Measurements from ENCODE around the gene STX3. TPM values are rescaled to one million over a fixed set of nuclear protein-coding genes. Genes with fewer than 3 reads are reported as not detected.
A peak's percentile ranks its signal among the peaks of the same experiment; 100 is the strongest.

STX3 gene
- total and polyA plus RNA-seq, 2 of the 13 experiments (the other 11 are each of a cell fraction or from before 2014, with no cell fraction given), result 16.5 to 24.0 TPM

DNA sequence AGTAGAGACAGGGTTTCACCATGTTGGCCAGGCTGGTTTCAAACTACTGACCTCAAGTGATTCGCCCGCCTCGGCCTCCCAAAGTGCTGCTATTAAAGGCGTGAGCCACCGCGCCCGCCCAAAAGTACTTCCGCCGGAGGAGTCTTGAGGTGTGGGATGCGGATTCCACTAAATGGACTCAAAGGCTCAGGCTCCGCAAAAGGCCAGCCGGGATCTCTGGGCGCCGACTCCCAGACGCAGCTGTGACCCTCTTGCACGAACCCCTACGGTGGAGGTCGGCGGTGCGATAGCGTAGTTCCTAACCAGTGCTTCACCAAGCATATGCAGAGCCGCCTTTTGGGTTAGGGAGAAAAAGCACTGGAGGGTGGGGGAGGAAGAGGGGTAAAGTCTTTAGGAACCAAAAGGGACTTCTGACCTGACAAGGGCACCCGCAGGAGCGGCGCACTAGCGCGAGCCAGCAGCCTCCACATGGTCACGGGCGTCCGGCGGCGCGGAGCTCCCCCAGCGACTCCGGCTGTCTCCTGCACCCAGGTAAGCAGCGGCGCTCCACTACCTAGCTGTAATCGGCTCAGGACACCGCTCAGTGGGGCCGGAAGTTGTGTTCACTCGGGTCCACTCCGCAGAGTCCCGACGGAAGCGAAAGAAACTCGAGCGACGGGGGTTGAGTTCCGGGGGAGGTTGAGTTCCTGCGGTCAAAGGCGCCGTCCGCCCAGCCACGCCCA is 55.2 kb downstream of the STX3 start, which contains the start of gene MRPL16 (continued):
- TF ChIP-seq, protein P1, sequence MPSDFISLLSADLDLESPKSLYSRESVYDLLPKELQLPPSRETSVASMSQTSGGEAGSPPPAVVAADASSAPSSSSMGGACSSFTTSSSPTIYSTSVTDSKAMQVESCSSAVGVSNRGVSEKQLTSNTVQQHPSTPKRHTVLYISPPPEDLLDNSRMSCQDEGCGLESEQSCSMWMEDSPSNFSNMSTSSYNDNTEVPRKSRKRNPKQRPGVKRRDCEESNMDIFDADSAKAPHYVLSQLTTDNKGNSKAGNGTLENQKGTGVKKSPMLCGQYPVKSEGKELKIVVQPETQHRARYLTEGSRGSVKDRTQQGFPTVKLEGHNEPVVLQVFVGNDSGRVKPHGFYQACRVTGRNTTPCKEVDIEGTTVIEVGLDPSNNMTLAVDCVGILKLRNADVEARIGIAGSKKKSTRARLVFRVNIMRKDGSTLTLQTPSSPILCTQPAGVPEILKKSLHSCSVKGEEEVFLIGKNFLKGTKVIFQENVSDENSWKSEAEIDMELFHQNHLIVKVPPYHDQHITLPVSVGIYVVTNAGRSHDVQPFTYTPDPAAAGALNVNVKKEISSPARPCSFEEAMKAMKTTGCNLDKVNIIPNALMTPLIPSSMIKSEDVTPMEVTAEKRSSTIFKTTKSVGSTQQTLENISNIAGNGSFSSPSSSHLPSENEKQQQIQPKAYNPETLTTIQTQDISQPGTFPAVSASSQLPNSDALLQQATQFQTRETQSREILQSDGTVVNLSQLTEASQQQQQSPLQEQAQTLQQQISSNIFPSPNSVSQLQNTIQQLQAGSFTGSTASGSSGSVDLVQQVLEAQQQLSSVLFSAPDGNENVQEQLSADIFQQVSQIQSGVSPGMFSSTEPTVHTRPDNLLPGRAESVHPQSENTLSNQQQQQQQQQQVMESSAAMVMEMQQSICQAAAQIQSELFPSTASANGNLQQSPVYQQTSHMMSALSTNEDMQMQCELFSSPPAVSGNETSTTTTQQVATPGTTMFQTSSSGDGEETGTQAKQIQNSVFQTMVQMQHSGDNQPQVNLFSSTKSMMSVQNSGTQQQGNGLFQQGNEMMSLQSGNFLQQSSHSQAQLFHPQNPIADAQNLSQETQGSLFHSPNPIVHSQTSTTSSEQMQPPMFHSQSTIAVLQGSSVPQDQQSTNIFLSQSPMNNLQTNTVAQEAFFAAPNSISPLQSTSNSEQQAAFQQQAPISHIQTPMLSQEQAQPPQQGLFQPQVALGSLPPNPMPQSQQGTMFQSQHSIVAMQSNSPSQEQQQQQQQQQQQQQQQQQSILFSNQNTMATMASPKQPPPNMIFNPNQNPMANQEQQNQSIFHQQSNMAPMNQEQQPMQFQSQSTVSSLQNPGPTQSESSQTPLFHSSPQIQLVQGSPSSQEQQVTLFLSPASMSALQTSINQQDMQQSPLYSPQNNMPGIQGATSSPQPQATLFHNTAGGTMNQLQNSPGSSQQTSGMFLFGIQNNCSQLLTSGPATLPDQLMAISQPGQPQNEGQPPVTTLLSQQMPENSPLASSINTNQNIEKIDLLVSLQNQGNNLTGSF (CRISPR knock-in tag; IDR thresholded peaks at IDR 0.05), result no peak
- TF ChIP-seq ZKSCAN8 (CRISPR knock-in tag; IDR thresholded peaks at IDR 0.05; ENCODE audit: borderline replicate concordance), result no peak
- TF ChIP-seq, protein P2, sequence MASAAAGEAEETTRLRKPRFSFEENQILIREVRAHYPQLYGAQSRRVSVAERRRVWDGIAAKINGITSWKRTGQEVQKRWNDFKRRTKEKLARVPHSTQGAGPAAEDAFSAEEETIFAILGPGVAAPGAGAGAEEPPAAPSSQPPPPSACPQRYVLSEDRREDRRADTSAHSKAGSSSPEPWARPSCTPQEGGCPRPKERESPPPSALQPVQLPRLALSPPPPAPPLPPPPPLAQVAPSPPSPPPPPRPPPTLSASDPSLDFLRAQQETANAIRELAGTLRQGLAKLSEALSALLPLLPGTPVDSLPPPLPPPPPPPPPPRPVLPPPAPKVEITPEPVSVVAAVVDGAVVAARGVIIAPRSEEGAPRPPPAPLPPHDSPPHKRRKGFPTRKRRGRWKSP (CRISPR knock-in tag; IDR thresholded peaks at IDR 0.05), result peak; percentile 72
- TF ChIP-seq, protein P3, sequence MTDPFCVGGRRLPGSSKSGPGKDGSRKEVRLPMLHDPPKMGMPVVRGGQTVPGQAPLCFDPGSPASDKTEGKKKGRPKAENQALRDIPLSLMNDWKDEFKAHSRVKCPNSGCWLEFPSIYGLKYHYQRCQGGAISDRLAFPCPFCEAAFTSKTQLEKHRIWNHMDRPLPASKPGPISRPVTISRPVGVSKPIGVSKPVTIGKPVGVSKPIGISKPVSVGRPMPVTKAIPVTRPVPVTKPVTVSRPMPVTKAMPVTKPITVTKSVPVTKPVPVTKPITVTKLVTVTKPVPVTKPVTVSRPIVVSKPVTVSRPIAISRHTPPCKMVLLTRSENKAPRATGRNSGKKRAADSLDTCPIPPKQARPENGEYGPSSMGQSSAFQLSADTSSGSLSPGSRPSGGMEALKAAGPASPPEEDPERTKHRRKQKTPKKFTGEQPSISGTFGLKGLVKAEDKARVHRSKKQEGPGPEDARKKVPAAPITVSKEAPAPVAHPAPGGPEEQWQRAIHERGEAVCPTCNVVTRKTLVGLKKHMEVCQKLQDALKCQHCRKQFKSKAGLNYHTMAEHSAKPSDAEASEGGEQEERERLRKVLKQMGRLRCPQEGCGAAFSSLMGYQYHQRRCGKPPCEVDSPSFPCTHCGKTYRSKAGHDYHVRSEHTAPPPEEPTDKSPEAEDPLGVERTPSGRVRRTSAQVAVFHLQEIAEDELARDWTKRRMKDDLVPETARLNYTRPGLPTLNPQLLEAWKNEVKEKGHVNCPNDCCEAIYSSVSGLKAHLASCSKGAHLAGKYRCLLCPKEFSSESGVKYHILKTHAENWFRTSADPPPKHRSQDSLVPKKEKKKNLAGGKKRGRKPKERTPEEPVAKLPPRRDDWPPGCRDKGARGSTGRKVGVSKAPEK (CRISPR knock-in tag; IDR thresholded peaks at IDR 0.05; ENCODE audit: borderline replicate concordance), result no peak
- TF ChIP-seq NFE2L1 (CRISPR knock-in tag; IDR thresholded peaks at IDR 0.05; ENCODE audit: borderline replicate concordance), result no peak
- TF ChIP-seq ZBTB7A (CRISPR knock-in tag; IDR thresholded peaks at IDR 0.05), result peak; percentile 50; the same call in 1 of the 2 replicates
- TF ChIP-seq ARNT (IDR thresholded peaks at IDR 0.05), result no peak
- no peak; the same call in 1 of the 2 replicates for TF ChIP-seq CBX2 (IDR thresholded peaks at IDR 0.05; ENCODE audit: low read depth, low read length)
- no peak for TF ChIP-seq CBX2 (CRISPR knock-in tag; IDR thresholded peaks at IDR 0.05; ENCODE audit: low read depth)
- TF ChIP-seq, protein P4, sequence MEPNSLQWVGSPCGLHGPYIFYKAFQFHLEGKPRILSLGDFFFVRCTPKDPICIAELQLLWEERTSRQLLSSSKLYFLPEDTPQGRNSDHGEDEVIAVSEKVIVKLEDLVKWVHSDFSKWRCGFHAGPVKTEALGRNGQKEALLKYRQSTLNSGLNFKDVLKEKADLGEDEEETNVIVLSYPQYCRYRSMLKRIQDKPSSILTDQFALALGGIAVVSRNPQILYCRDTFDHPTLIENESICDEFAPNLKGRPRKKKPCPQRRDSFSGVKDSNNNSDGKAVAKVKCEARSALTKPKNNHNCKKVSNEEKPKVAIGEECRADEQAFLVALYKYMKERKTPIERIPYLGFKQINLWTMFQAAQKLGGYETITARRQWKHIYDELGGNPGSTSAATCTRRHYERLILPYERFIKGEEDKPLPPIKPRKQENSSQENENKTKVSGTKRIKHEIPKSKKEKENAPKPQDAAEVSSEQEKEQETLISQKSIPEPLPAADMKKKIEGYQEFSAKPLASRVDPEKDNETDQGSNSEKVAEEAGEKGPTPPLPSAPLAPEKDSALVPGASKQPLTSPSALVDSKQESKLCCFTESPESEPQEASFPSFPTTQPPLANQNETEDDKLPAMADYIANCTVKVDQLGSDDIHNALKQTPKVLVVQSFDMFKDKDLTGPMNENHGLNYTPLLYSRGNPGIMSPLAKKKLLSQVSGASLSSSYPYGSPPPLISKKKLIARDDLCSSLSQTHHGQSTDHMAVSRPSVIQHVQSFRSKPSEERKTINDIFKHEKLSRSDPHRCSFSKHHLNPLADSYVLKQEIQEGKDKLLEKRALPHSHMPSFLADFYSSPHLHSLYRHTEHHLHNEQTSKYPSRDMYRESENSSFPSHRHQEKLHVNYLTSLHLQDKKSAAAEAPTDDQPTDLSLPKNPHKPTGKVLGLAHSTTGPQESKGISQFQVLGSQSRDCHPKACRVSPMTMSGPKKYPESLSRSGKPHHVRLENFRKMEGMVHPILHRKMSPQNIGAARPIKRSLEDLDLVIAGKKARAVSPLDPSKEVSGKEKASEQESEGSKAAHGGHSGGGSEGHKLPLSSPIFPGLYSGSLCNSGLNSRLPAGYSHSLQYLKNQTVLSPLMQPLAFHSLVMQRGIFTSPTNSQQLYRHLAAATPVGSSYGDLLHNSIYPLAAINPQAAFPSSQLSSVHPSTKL (CRISPR knock-in tag; IDR thresholded peaks at IDR 0.05), result peak; percentile 52
- TF ChIP-seq, protein P5, sequence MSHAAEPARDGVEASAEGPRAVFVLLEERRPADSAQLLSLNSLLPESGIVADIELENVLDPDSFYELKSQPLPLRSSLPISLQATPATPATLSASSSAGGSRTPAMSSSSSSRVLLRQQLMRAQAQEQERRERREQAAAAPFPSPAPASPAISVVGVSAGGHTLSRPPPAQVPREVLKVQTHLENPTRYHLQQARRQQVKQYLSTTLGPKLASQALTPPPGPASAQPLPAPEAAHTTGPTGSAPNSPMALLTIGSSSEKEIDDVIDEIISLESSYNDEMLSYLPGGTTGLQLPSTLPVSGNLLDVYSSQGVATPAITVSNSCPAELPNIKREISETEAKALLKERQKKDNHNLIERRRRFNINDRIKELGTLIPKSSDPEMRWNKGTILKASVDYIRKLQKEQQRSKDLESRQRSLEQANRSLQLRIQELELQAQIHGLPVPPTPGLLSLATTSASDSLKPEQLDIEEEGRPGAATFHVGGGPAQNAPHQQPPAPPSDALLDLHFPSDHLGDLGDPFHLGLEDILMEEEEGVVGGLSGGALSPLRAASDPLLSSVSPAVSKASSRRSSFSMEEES (CRISPR knock-in tag; IDR thresholded peaks at IDR 0.05), result no peak
